Myocyte (in vitro differentiated cells): ENCODE data around the gene SRXN1. TPM values are rescaled to one million over a fixed set of nuclear protein-coding genes. Genes with fewer than 3 reads are reported as not detected.

Experiments
- DNase-seq: peaks from one replicate; pipeline ENCODE4 v3.0.0-alpha.2; 2012; ENCODE audit warnings: low read depth
- total RNA-seq: library from RNA; depleted of rRNA; stranded (reverse); fragments of >200 nt; gene quantifications from 2 replicates; pipeline ENCODE4 v1.2.3, GENCODE V29; 2014

SRXN1 gene
- total RNA-seq, 1 donor from 2014 or later = 34.6 TPM

DNA sequence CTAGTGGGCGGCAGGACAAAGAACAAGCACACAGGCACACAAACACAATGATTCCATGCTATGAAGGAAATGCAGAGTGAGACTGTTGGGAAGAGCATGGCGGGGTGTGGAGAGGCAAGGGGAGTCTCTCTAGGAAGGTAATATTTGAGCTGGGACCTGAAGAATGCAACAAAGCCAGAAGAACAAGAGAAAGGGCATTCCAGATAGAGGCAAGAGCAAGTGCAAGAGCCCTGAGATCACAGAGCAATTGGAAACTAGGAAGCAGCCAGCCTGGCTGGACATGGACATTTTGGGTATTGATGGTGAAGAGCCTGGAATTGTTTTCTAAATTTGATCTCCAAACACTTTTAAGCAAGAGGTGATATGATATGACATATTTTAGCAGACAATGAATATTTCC is 15.4 kb downstream of the SRXN1 start:
- DNase-seq = no peak

DNA sequence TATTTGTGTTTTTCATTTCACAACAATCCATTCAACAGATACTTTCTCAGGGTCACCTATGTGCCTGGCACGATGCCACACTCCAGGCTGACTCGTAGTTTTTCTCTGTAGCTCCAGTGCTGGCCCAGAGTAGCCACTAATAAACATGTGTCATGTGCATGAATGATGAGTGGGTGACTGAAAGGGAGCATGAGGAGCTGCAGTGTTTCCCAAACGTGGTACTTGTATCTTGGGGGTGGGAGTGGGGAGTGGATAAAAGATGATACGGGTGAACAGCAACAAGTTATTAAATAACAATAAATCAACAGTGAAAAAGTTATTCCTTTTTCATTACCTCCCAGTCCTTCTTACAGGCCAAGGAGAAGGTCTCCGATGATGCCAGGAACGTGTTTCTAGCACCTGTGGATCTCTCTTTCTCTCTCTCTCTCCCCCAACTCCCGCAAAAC is 17.1 kb downstream of the SRXN1 start:
- DNase-seq = no peak

DNA sequence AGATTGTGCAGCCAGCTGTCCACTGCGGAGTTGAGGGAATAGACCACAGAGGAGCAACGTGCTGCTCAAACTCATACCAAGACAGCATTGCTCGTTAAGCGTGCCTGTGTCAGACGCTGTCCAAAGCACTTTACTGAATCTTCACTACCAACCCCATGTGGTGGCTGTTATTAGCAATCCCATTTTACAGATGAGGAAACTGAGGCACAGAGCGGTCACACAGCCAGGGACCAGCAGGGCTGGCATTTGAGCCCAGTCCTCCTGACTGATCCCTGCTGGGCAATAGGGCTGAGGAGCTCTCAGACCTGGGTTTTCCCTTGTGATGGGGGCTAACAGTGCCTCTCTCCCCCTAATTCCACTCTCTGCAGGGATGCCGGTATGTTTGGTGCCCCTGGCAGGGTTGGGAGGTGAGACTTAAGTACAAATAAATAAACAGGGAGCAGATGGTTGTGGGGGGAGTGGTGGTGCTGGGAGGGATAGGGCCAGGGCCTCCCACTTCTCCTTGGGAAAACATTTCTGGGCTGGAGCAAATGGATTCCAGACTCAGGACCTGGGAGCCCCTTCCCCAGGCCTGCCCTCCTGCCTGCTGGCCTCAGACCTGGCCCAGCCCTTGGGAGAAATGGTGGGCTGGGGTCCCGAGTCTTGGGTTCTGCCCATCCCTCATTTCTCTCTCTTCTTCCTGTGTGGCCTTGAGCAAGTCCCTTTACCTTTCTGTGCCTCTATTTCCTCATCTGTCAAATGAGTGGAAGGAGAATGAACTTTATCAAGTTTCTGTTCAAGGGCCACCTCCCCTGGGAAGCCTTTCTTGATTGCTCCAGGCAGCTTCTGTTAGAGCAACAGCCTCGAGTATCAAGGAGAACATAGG is 17.7 kb downstream of the SRXN1 start:
- DNase-seq = no peak

DNA sequence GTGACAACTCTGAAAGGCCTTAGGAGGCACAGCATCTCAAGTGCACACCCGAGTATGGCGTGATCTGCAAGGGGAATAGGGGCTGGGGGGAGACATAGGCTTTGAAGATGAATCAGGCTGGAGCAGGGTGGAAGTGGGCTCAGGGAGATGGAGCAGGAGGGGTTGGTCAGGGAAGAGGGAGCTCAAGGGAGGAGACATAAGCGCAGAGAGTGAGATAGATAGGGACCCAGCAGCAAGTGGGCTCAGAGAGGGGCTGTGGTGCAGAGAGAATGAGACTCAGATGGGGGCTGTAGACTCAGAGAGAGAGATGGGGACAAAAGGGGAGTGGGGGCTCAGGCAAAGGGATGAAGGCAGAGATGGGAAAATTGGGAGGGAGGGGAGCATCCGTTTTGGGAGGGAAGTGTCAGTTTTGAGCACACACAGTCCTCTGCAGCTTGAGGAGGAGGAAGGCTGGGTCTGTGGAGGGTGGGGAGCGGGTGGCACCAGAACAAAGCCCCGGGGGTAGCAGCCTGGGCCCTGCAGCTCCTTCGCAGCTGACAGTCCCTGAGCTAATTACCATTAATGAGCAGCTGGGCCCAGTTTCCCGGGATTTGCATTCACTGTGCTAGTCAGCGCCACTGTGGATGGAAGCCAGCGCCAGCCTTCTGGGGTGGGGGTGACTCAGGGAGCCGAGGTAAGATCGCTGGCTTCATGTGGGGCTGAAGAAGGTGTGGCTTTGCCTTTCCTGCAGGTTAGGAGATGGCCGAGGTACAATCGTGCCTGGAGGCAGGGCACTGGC is 18.7 kb downstream of the SRXN1 start:
- DNase-seq = no peak

DNA sequence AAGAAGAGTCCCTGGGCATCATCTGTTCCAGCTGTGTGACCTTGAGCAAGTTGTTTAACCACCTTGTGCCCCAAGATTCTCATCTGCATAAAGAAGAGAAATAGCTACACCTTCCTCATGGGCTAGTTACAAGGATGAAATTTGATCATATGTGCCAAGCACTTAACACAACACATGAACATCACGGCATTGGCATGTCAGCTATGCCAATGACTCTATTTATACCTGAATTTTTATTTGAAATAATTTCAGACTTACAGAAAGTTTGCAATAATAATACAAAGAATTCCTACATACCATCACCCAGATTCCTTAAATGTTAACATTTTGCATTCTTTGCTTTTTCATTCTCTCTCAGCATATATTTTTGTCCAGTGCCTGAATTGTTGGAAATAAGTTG is 21.9 kb downstream of the SRXN1 start:
- DNase-seq = no peak

DNA sequence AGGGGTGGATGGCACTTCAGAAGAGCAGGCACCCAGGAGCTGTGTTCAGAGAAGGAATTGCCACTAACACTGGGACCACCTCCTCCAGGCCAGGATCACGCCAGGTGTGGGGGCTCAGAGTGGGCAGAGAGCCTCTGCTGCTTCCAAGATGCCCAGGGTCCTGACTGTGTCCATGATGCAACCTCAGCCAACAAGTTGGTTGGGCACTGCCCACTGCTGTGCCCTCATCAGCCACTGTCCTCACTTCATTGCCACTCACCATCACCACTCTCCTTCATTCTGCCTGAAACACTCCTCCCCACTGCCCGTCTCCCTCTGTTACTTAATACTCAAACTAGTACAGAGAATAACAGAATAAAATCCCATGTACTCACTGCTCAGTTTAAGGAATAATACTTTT is 26.4 kb downstream of the SRXN1 start:
- no peak for DNase-seq

DNA sequence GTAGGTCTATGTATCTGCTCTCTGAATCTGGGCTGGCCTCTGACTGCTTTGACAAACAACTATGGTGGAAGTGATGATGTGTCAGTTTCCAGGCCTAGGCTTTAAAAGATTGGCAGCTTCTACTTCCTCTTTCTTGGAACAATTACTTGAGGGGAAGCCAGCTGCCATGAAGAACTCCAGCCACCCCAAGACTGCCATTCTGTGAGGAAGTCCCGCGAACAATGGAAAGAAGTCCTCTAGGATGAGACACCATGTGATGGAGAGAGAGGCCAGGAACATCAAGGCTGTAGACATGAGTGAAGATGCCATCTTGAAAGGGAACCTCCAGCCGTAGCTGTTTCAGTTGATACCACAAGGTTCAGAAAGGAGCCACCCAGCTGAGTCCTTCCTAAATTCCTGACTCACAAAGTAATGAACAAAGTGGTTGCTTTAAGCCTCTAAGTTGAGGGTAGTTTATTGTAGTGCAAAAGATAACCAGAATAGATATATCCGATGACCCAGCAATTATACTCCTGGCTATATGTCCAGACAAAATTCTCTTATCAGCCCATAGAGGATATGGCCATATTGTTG is 27.6 kb downstream of the SRXN1 start:
- DNase-seq = no peak

DNA sequence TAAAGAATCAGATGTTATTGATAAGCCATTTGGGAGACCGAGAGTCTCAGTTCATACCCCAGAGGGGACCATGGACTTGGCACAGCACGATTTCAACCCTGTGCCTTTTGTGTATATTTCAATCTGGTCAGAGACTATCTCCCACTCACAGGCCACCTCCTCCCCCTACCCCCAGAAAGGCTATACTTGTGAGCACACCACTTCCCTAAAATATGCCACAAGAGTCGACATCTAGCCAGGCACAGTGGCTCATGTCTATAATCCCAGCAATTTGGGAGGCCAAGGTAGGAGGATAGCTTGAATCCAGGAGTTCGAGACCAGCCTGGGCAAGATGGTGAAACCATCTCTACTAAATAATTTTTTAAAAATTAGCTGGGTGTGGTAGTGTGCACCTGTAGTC is 29.3 kb downstream of the SRXN1 start:
- DNase-seq = no peak

DNA sequence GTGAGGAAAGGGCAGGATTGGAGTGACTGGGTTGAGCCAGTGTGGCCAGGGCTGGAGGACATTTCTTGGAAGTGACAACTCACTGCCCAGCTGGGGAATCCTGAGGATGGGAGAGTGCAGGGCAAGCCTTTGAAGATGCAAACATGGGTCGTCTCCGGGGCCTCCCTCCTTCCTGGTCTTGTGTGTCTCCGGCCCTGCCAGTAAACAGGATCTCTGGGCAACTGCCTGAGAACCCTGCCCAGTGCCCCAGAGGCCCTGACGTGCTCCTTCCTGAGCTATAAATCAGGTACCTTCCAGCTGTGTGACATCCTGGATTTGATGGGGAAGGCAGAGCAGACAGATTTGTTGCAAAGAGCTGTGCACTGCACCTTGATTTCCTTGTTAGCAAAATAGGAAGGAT is 30.0 kb downstream of the SRXN1 start:
- DNase-seq = no peak

DNA sequence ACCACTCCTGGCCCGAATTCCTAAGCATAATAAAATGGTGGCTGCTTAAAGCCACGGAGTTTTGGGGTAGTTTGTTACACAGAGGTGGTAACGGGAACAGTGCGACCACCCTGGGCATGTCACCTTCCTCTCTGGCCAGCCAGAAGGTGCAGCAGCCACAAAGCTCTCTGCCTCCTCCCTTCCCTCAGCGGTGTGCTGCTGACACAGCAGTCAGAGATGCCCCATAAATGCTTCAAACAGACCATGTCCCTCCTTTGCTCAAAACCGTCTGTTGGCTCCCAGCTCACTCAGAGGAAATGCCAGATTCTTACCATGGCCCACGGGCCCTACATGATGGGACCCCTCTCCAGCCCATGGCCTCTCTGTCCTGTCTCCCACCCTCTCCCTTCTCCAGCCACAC is 30.8 kb downstream of the SRXN1 start:
- no peak for DNase-seq

DNA sequence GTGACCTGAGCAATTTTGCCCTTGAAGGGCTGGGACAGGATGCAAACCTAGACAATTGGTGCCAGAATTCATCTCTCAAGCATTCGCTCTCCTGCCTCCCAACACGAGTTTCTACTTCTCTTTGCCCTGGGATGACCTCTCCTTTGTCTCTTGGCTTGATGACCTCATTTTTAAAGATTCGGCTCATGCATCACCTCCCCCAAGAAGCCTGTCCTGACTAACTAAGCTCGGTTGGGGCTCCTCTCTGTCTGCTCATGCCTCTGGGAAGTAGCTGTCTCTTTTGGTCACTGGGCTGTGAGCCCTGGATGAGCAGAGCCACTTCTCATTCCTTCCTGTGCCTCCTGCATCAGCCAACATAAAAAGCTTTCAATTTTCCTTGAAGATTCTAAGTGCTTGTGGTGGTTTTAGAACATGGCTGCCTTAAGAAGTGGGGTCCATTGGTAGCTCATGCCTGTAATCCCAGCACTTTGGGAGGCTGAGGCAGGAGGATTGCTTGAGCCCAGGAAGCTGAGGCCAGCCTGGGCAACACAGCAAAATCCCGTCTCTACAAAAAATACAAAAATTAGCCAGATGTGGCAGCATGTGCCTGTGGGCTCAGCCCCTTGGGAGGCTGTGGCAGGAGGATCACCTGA is 31.8 kb downstream of the SRXN1 start:
- DNase-seq = no peak

DNA sequence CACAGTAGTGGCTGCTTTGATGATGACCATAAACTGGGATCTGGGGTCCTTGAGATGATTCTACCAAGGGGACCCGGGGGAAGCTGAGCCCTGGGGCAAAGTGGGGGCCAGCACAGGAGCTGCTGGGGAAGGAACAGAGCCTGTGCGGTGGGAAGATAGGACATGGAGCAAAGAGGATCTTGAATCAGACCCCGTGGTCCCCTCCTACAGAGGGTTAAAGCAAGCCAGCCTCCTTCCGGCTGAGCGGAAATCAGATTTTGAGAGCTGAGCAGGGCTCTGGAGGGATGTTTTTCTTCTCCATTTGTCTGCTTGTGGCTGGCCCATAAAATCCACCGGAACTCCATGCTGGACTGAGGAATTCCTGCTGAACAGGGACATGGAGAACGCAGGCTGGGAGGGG is 32.8 kb downstream of the SRXN1 start:
- DNase-seq = no peak

DNA sequence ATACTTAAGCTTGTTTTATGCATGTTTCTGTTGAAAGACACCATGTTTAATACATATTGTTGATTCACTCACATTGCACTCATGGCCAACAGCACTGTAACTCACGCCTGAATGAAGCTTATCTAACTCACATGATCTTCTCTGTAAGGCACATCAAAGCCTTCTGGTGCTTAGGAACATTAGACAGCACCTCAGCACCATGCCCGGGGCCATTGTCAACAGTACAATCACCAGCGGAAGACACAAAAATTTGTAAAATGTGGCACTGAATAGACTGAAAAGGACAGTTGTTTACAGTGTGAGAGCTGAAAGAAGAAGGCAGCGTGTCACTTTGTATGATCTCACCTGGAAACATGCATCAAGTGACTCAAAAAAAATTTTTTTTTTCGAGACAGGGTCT is 34.0 kb downstream of the SRXN1 start:
- DNase-seq = no peak

DNA sequence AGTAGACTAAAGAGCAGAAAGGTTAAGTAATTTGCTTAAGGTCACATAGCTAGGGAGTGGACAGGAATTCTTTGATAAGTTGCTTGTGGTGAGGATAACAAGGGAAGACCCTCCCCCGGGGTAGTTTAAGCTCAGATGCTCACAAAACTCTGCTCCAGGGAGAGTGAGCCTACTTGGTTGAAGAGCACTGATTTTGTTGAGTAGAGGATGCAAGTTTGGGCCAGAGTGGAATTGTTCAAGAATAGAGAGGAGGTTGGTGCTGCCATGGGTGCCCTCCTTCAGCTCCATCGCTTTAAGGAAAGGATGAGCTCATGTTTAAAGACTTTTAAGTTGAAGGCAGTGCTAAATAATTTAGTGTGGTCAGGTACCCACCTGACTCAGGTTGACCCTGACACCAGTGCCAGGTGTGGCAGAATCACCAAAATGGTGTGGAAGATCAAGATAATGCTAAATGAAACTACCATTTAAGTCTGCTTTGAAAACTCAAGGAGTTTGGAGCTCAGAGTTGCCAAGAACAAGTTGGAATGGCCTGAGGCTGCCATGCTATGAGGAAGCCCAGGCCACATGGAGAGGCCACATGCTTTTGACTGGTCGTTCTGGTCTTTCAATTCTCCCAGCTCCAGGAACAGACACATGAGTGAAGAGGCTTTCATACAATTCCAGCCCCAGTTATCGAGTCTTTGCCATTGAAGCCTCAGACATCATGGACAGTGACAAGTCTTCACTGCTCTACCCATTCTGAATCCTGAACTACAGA is 34.9 kb downstream of the SRXN1 start:
- no peak for DNase-seq

DNA sequence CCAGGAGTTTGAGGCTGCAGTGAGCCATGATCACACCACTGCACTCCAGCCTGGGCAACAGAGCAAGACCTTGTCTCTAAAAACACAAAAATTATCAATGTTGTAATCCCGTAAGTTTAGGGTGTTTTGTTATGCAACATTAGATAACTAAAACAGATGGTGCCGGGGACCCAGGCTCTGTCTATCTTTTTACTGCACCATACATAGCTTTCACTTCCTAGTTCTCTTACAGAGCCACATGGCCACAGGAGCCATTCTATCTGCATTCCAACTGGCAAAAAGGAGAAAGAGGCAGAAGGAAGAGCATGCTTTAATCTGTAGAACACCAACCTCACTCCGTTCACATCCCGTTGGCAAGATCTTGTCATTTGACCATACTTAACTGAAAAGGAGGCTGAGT is 37.5 kb downstream of the SRXN1 start:
- DNase-seq = no peak

DNA sequence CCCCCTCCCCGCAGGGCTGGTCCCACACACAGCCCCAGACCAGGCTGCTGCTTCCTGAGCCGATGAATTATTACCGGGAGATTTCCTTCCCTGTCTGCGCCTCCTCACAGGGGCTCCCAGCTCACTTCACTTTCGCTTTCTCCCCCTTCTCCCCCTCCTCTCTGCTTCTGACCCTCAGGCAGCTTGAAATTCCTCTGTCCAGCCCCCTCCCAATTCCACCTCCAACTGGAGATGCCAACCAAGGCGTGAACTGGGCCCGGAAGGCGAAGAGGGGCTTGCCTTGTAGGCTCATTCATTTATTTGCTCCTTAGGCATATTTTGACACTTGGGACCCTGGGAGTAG is 41.2 kb downstream of the SRXN1 start:
- DNase-seq = no peak

DNA sequence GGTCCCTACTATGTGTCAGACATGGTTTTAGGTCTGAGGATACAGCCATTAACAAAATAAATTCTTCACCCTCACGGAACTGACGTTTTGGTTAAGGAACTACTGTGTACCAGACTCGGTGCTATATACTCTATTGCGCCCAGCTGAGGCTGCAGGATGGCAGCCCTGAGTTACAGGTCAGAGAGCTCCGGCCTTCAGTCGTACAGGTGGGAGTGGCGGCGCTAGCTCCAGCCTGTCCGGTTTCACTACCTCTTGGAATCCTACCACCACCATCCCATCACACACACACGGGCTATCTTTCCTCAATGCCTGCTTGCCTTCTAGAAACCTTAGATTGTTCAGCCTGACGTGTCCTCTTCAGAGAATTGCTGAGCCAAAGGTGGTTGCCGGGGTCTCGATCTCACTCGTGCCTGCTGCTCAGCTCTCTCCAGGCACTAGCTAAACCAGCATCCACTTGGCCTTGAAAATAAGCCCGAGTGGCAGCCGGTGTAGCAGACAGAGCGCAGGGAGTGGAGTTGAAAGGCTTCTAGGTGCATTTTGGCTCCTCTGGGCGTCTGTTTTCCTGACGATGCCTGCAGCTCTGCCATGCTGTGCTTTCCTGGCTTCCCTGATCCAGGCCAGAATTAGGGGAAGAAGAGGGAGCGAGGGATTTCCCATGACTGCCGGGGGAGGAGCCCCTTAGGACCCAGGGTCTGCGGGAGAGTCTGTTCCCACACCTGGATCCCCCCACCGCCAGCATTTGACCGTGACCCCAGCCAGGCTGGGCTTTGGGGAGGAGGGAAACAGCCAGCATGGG is 41.8 kb downstream of the SRXN1 start:
- no peak for DNase-seq

DNA sequence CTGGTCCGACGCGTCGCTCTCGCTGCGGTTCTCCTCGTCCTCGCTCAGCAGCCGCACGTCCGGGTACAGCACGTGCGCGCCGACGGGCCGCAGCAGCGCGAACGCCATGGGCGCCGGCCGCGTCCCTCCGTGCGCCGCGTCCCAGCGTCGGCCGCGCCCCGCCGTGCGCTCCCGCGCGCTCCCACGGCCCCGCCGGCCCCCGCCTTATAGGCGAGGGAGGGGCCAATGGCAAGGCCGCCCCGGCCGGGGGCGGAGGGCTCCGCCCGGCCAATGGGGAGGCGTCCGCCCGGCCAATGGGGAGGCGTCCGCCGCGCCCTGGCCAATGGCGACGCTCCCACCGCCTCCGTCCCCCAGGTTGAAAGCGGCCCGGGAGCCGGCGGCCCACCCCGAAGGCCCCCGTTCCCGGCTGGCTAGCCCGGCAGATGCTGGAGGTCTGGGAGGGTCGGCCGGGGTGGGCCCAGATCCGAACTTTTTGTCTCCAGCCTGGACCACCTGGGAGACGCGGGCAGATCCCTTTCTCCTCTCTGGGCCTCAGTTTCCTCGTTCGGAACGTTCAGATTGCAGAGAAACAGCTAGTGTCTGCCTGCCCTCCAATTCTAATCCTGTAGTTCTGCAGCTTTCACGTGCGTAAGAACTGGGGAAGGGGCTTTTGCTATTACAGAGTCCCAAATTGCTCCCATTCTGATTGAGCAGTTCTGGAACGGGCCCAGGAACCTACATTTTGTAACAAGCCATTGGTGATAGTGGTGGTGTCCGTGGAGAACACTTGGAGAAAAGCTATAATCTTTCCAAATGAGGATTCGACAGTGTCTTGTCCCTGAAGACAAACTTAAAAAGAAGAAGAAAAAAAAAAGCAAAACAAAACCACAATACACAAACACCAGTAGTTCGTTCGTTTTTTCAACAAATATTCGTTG is 42.6 kb downstream of the SRXN1 start, which contains the start of gene TCF15:
TCF15 (minus strand) TSS at position 180 of the 917 bp plus-strand sequence; CDS start at position 108, 72 bp downstream.
- no peak for DNase-seq

DNA sequence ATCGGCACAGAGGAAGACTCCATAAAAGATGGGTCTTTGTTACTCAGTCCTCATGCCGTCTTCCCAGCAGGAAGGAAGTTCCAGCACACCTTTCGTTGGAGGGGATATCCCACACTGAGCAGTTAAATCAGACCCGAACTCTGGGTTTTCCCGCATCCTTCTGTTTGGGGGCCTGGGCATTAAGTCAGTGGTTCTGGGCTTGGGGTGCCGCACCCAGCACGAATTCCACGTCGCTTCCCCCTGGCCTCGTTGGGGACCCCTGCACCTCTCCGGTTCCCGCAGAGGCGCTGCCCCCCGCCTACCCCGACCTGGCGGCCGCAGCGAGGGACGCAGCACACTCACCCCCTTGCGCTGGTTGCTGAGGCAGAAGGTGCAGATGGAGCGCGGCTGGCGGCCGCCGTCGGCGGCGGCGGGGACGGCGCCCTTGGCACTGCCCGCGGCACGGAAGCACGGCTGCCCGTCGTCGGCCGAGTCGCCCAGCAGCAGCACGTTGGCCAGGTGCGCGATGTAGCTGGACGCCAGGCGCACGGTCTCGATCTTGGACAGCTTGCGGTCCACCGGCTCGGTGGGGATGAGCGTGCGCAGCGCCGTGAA is 43.5 kb downstream of the SRXN1 start:
- no peak for DNase-seq
